A549 (cell line): ENCODE results near the gene CATSPERZ. TPM values are rescaled to one million over a fixed set of nuclear protein-coding genes. Genes with fewer than 3 reads are reported as not detected.
A peak's percentile ranks its signal among the peaks of the same experiment; 100 is the strongest.

Source experiments
- ATAC-seq, 2 experiments: fragments of 200-7000 bp in 1 of 2; fragments of >200 bp in 1 of 2; cut with Nextera tagmentation in 1 of 2; cut with Tn5 transposase in 1 of 2; 3 replicates each; pipeline versions ENCODE4 v1.8.0 to v1.9.1; 2018 to 2020; ENCODE audit warnings: mild to moderate bottlenecking in 1 of 2, moderate library complexity in 1 of 2
- CTCF ChIA-PET: fragments of 300-600 bp; sonication (Branson Sonifier 250); formaldehyde crosslinking; extraction: SDS; loops from one replicate; lab custom pipeline; 2021; ENCODE audit warnings: antibody characterized with exemption, inconsistent platforms; lab: Yijun Ruan, JAX
- POLR2A ChIA-PET: fragments of 350-600 bp; formaldehyde crosslinking; extraction: SDS; loops from one replicate; lab custom pipeline; 2021; ENCODE audit warnings: antibody characterized with exemption, inconsistent platforms; lab: Yijun Ruan, JAX
- DNase-seq, 2 experiments: peaks; one replicate each; pipeline versions ENCODE4 v3.0.0 to v3.0.0-alpha.2; 2011 to 2016; ENCODE audit warnings: low read depth in 1 of 2, low spot score in 1 of 2
- FAIRE-seq: peaks from 2 replicates; lab custom pipeline; 2011; peaks lifted over from hg19 to GRCh38; lab: Jason Lieb, UNC
- H3K27ac ChIP-seq, 2 experiments: fragments of >200 bp; sonication (Bioruptor Twin); formaldehyde crosslinking; 3 replicates each; pipeline ENCODE4 v1.5.1; 2016 to 2017
- H3K4me1 ChIP-seq: fragments of >200 bp; sonication (Bioruptor Twin); formaldehyde crosslinking; 3 replicates; pipeline ENCODE4 v1.6.1; 2016
- H3K4me2 ChIP-seq: fragments of >200 bp; sonication (Bioruptor Twin); formaldehyde crosslinking; 3 replicates; pipeline ENCODE4 v1.6.1; 2016
- H3K4me3 ChIP-seq: fragments of >200 bp; sonication (Bioruptor Twin); formaldehyde crosslinking; 3 replicates; pipeline ENCODE4 v1.5.1; 2016
- H3K9me3 ChIP-seq: fragments of >200 bp; sonication (Bioruptor Twin); formaldehyde crosslinking; 3 replicates; pipeline ENCODE4 v1.6.1; 2016
- EHF ChIP-seq: fragments of 250-450 bp; sonication (Bioruptor Pico); IDR thresholded peaks from 2 replicates; pipeline ENCODE4 v1.5.0; 2020; ENCODE audit warnings: mild to moderate bottlenecking
- FOXS1 ChIP-seq: fragments of 250-450 bp; sonication (Bioruptor Pico); IDR thresholded peaks from 2 replicates; pipeline ENCODE4 v1.5.0; 2020; ENCODE audit warnings: mild to moderate bottlenecking, moderate library complexity
- GATA3 ChIP-seq: IDR thresholded peaks from 2 replicates; pipeline ENCODE4 v1.6.1; 2012; ENCODE audit warnings: borderline replicate concordance
- HDAC2 ChIP-seq: fragments of 200-600 bp; sonication (generic); IDR thresholded peaks from 2 replicates; pipeline ENCODE4 v1.6.1; 2016
- HEYL ChIP-seq: fragments of 250-450 bp; sonication (Bioruptor Pico); IDR thresholded peaks from 2 replicates; pipeline ENCODE4 v1.8.0; 2021; ENCODE audit warnings: mild to moderate bottlenecking, moderate library complexity
- HOXA7 ChIP-seq: fragments of 250-450 bp; sonication (Bioruptor Pico); IDR thresholded peaks from 2 replicates; pipeline ENCODE4 v1.5.0; 2020; ENCODE audit warnings: mild to moderate bottlenecking, moderate library complexity
- JUN ChIP-seq, 2 experiments: fragments of >200 bp; sonication (Bioruptor Twin); formaldehyde crosslinking; IDR thresholded peaks; 2 replicates in 1 of 2; 3 replicates in 1 of 2; pipeline ENCODE4 v1.6.1; 2016 to 2017
- MAX ChIP-seq: IDR thresholded peaks from 2 replicates; pipeline ENCODE4 v1.6.1; 2012
- MAZ ChIP-seq: fragments of 150-350 bp; IDR thresholded peaks from 2 replicates; pipeline ENCODE4 v1.6.1; 2014; ENCODE audit warnings: antibody characterized with exemption, low read depth, low read length, borderline replicate concordance
- NFE2L2 ChIP-seq: fragments of 150-350 bp; conservative IDR thresholded peaks from 2 replicates; pipeline ENCODE4 v1.6.1; 2014; ENCODE audit warnings: low read length
- PBX3 ChIP-seq: IDR thresholded peaks from 2 replicates; pipeline ENCODE4 v1.6.1; 2012
- POLR2A ChIP-seq: IDR thresholded peaks from 2 replicates; pipeline ENCODE4 v1.6.1; 2012; ENCODE audit warnings: mild to moderate bottlenecking, low read length
- RAD21 ChIP-seq, 2 experiments: fragments of >200 bp in 1 of 2; sonication (Bioruptor Twin) in 1 of 2; formaldehyde crosslinking in 1 of 2; IDR thresholded peaks in 1 of 2; conservative IDR thresholded peaks in 1 of 2; 2 replicates in 1 of 2; 3 replicates in 1 of 2; pipeline ENCODE4 v1.6.1; 2012 to 2018; ENCODE audit warnings: inconsistent platforms in 1 of 2
- SMC3 ChIP-seq: fragments of >200 bp; sonication (Bioruptor Twin); formaldehyde crosslinking; IDR thresholded peaks from 3 replicates; pipeline ENCODE4 v1.6.1; 2018; ENCODE audit warnings: inconsistent platforms
- TP53 ChIP-seq: fragments of 250-450 bp; sonication (Bioruptor Pico); IDR thresholded peaks from 2 replicates; pipeline ENCODE4 v1.5.0; 2021; ENCODE audit warnings: mild to moderate bottlenecking, moderate library complexity
- ZSCAN20 ChIP-seq: fragments of 250-450 bp; sonication (Bioruptor Pico); IDR thresholded peaks from 2 replicates; pipeline ENCODE4 v1.8.0; 2022; ENCODE audit warnings: mild to moderate bottlenecking, moderate library complexity
- WGBS: methylation state at CpG from one replicate; pipeline ENCODE4 v1.1.6; 2017; ENCODE audit errors: missing lambda C conversion rate; 5-methylcytosine and 5-hydroxymethylcytosine counted together
- polyA plus RNA-seq, 4 experiments: library from polyadenylated mRNA; depleted of rRNA in 3 of 4; stranded (reverse); fragments of >200 nt; fragmentation: RNase III in 1 of 4; extraction: RNeasy Plus Mini Kit Qiagen cat#74134 plus additional on column Dnase treatment in 1 of 4; gene quantifications; 2 replicates in 3 of 4; 3 replicates in 1 of 4; pipeline ENCODE4 v1.2.3, GENCODE V29; 2011 to 2017
- TF ChIP-seq, protein P1 (sequence below): fragments of 250-450 bp; sonication (Bioruptor Pico); IDR thresholded peaks from 2 replicates; pipeline ENCODE4 v1.5.0; 2021; ENCODE audit warnings: mild to moderate bottlenecking, moderate library complexity, borderline replicate concordance
- TF ChIP-seq, protein P2 (sequence below): fragments of >200 bp; sonication (Bioruptor Twin); formaldehyde crosslinking; IDR thresholded peaks from 3 replicates; pipeline ENCODE4 v1.6.1; 2016
- TF ChIP-seq, protein P3 (sequence below): fragments of >200 bp; sonication (Bioruptor Twin); formaldehyde crosslinking; IDR thresholded peaks from 3 replicates; pipeline ENCODE4 v1.5.1; 2016

CATSPERZ gene
- polyA plus RNA-seq, 2 of the 4 experiments (the other 2 are of a cell fraction) = 1.9 to 3.4 TPM

- TF ChIP-seq PBX3 (peak; percentile 57; the same call in 1 of the 2 replicates), POLR2A (peak; percentile 85), NFE2L2 (no peak), MAX (peak; percentile 63), JUN (IDR thresholded peaks at IDR 0.05) (peak in 1 of 2 experiments; percentile 54; a peak in 1 of 5 replicates)
- TF ChIP-seq, protein P1, sequence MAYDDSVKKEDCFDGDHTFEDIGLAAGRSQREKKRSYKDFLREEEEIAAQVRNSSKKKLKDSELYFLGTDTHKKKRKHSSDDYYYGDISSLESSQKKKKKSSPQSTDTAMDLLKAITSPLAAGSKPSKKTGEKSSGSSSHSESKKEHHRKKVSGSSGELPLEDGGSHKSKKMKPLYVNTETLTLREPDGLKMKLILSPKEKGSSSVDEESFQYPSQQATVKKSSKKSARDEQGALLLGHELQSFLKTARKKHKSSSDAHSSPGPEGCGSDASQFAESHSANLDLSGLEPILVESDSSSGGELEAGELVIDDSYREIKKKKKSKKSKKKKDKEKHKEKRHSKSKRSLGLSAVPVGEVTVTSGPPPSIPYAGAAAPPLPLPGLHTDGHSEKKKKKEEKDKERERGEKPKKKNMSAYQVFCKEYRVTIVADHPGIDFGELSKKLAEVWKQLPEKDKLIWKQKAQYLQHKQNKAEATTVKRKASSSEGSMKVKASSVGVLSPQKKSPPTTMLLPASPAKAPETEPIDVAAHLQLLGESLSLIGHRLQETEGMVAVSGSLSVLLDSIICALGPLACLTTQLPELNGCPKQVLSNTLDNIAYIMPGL (CRISPR knock-in tag) = 0 out of 2 replicates have a peak, but pooled peaks have one; percentile 28
- TF ChIP-seq, all 56 proteins: peak for 12
These were observed 42.0 kb downstream of the CATSPERZ start (continued) for GRCh38 chr11:64341851-64342791.

DNA sequence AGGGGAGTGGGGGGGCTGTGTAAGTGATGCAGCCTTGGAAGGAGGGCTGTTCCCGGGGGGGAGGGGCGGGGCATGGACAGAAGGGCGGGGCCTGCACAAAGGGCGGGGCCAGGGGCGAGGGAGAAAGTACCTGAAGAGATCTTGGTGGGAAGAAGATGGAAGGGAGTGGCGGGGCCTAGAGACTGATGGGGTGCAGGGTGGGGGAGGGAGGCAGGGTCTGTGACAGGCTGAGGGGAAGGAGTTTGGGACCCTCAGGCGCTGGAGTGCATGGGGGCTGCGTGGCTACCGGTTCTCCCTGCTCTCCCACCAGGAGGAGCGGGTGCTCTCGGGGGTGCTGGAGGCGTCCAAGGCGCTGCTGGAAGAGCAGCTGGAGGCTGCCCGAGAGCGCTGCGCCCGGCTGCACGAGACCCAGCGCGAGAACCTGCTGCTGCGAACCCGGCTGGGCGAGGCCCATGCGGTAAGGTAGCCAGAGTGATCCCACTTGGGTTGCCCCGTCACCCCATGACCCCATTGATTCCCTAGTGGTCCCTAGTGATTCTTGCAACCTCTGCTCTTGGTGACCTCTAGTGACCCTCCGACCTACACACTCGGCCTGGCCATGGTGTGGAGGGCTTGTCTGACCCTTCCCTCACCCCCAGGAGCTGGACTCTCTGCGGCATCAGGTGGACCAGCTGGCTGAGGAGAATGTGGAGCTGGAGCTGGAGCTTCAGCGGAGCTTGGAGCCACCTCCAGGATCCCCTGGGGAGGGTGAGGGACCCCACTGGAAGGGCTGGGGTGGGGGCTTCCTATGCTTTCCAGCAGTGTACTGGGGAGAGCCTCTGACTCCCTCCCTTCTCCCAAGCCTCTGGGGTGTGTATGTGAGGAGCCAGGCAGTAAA is 42.9 kb downstream of the CATSPERZ start:
- Histone ChIP-seq H3K4me1 (peaks cover 22% of the 10 kb centered on the region), H3K4me3 (peak overlapping the region; percentile 38), H3K27ac (peak overlapping the region; percentile 88 to 93), H3K4me2 (peak overlapping the region; percentile 88), H3K9me3 (no peaks in the 10 kb centered on the region)
- peak; percentile 48 to 55 for ATAC-seq
- no peak for FAIRE-seq
- no peak for DNase-seq
- CTCF ChIA-PET = interaction anchor here (0.7 to 33.9 kb wide), 11 partner anchors 8 to 302 kb away, joined by 3 to 996 read pairs (median 5); partner anchors contain the start of genes CATSPERZ, ESRRA, PRDX5 and TRMT112
- 83% methylated on average over 24 of the region's 29 CpGs for WGBS
- TF ChIP-seq MAZ (no peak), ZSCAN20 (no peak), TP53 (CRISPR knock-in tag) (no peak), HDAC2 (no peak), HOXA7 (CRISPR knock-in tag) (no peak), GATA3 (no peak), EHF (CRISPR knock-in tag) (no peak)
- POLR2A ChIA-PET = interaction anchor here (0.6 to 1.5 kb wide), 9 partner anchors 11 to 102 kb away, joined by 3 to 24 read pairs (median 4); partner anchors contain the start of genes ESRRA, PRDX5 and TRMT112

DNA sequence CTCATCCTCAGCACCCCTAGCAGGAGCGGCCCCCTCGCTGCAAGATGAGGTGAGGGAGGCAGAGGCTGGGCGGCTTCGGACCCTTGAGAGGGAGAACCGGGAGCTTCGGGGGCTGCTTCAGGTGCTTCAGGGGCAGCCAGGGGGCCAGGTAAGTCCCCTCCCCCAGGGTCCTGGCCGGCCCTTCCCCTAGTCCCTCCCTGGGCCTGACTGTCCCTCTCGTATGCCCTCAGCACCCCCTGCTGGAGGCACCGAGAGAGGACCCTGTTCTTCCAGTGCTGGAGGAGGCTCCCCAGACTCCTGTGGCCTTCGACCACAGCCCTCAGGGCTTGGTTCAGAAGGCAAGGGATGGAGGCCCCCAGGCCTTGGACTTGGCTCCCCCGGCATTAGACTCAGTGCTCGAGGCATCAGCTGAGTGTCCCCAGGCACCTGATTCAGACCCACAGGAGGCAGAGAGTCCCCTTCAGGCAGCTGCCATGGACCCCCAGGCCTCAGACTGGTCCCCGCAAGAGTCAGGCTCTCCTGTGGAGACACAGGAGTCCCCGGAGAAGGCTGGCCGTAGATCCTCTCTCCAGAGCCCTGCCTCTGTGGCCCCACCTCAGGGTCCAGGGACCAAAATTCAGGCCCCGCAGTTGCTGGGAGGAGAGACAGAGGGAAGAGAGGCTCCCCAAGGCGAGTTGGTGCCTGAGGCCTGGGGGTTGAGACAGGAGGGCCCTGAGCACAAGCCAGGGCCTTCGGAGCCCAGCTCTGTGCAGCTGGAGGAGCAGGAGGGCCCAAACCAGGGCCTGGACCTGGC is 43.8 kb downstream of the CATSPERZ start:
- Histone ChIP-seq H3K4me2 (no peak overlapping the region), H3K27ac (peak overlapping the region; percentile 2 to 93; a peak in 4 of 6 replicates), H3K4me3 (no peak overlapping the region), H3K4me1 (peaks cover 22% of the 10 kb centered on the region), H3K9me3 (no peaks in the 10 kb centered on the region)
- ATAC-seq (peak in 1 of 2 experiments; percentile 42; a peak in 3 of 6 replicates), FAIRE-seq (no peak), DNase-seq (peak; percentile 26 to 52)
- ChIA-PET POLR2A (no interaction called here), CTCF (interaction anchor here (0.8 to 33.9 kb wide), 9 partner anchors 9 to 105 kb away, joined by 3 to 996 read pairs (median 5); partner anchors contain the start of genes CATSPERZ, ESRRA, PRDX5 and TRMT112)
- 76% methylated on average over 16 of the region's 18 CpGs for WGBS
- TF ChIP-seq RAD21 (conservative IDR thresholded peaks at IDR 0.05 in 1 of 2, IDR thresholded peaks at IDR 0.05 in 1 of 2) (peak; percentile 68 to 70), FOXS1 (CRISPR knock-in tag) (no peak), SMC3 (peak; percentile 48), HEYL (CRISPR knock-in tag) (no peak), PBX3 (no peak)
- TF ChIP-seq, protein P1 (CRISPR knock-in tag) = no peak
- TF ChIP-seq, protein P2, sequence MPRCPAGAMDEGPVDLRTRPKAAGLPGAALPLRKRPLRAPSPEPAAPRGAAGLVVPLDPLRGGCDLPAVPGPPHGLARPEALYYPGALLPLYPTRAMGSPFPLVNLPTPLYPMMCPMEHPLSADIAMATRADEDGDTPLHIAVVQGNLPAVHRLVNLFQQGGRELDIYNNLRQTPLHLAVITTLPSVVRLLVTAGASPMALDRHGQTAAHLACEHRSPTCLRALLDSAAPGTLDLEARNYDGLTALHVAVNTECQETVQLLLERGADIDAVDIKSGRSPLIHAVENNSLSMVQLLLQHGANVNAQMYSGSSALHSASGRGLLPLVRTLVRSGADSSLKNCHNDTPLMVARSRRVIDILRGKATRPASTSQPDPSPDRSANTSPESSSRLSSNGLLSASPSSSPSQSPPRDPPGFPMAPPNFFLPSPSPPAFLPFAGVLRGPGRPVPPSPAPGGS = no peak
- TF ChIP-seq, protein P3, sequence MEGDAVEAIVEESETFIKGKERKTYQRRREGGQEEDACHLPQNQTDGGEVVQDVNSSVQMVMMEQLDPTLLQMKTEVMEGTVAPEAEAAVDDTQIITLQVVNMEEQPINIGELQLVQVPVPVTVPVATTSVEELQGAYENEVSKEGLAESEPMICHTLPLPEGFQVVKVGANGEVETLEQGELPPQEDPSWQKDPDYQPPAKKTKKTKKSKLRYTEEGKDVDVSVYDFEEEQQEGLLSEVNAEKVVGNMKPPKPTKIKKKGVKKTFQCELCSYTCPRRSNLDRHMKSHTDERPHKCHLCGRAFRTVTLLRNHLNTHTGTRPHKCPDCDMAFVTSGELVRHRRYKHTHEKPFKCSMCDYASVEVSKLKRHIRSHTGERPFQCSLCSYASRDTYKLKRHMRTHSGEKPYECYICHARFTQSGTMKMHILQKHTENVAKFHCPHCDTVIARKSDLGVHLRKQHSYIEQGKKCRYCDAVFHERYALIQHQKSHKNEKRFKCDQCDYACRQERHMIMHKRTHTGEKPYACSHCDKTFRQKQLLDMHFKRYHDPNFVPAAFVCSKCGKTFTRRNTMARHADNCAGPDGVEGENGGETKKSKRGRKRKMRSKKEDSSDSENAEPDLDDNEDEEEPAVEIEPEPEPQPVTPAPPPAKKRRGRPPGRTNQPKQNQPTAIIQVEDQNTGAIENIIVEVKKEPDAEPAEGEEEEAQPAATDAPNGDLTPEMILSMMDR = peak; percentile 36; the same call in 2 of the 3 replicates
